Neural cell (in vitro differentiated cells): ENCODE results near the gene EP400.

Source experiments
- EP300 ChIP-seq: fragments of 450-650 bp; conservative IDR thresholded peaks from 2 replicates; pipeline ENCODE4 v1.6.1; 2014; ENCODE audit warnings: antibody characterized with exemption, mild to moderate bottlenecking, moderate library complexity; ENCODE audit not compliant: poor library complexity, severe bottlenecking
- EZH2 ChIP-seq: fragments of 200-600, 300-800 bp; shearing (Covaris generic), sonication (generic); IDR thresholded peaks from 2 replicates; pipeline ENCODE4 v1.6.1; 2014; ENCODE audit warnings: antibody characterized with exemption, low read length, borderline replicate concordance, mild to moderate bottlenecking; ENCODE audit not compliant: insufficient read depth, poor library complexity, severe bottlenecking
- SMC3 ChIP-seq: fragments of 450-650 bp; conservative IDR thresholded peaks from 2 replicates; pipeline ENCODE4 v1.6.1; 2014; ENCODE audit warnings: antibody characterized with exemption, mild to moderate bottlenecking, moderate library complexity; ENCODE audit not compliant: poor library complexity
- TF ChIP-seq, protein P1 (sequence below): fragments of 450-650 bp; IDR thresholded peaks from 2 replicates; pipeline ENCODE4 v1.5.1; 2014; ENCODE audit warnings: antibody characterized with exemption, mild to moderate bottlenecking, moderate library complexity; ENCODE audit not compliant: poor library complexity, severe bottlenecking

DNA sequence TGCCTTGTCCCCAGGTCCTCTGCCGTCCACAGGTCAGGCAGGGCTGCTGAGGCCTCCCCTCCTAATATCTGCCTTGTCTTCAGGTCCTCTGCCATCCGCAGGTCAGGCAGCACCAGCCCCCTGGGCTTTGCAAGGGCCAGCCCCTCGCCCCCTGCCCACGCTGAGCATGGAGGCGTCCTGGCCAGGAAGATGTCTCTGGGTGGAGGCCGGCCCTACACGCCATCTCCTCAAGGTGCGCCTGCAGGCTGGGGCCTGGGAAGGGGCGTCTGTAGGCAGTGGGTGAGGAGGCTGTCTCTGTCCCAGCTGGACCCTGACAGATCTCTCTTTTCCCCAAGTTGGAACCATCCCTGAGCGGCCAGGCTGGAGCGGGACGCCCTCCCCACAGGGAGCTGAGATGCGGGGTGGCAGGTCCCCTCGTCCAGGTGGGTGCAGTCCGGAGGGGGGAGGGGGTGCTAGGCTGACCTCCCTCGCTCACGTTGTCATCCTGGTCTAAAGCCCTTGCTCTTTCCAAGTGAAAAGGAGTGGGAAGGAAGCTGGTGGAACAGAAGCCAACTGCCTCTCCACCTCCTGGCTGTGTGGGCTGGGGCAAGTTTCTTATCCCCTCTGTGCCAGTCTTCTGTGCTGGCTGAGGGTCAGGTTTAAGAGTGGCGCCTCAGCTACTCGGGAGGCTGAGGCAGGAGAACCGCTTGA is 34.6 kb upstream of the EP400 start:
- TF ChIP-seq SMC3 (no peak), EP300 (no peak), EZH2 (no peak)
- TF ChIP-seq, protein P1, sequence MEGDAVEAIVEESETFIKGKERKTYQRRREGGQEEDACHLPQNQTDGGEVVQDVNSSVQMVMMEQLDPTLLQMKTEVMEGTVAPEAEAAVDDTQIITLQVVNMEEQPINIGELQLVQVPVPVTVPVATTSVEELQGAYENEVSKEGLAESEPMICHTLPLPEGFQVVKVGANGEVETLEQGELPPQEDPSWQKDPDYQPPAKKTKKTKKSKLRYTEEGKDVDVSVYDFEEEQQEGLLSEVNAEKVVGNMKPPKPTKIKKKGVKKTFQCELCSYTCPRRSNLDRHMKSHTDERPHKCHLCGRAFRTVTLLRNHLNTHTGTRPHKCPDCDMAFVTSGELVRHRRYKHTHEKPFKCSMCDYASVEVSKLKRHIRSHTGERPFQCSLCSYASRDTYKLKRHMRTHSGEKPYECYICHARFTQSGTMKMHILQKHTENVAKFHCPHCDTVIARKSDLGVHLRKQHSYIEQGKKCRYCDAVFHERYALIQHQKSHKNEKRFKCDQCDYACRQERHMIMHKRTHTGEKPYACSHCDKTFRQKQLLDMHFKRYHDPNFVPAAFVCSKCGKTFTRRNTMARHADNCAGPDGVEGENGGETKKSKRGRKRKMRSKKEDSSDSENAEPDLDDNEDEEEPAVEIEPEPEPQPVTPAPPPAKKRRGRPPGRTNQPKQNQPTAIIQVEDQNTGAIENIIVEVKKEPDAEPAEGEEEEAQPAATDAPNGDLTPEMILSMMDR: no peak
